Mesenchymal stem cell (in vitro differentiated cells and primary cell): ENCODE measurements around the gene KLHL22.
"Not testable (repeated sequence)": the region's sequence is repeated elsewhere in the genome, so short reads cannot be mapped to it uniquely, and the experiment has no call there.

Experiments used
- DNase-seq: peaks from one replicate; pipeline ENCODE4 v3.0.0-alpha.2; 2013
- H2AFZ ChIP-seq: one replicate; pipeline ENCODE4 v1.6.1; 2013; ENCODE audit warnings: low read depth, mild to moderate bottlenecking, control low read depth, inconsistent platforms, low read length, moderate library complexity
- H2AK5ac ChIP-seq: 2 replicates; pipeline ENCODE4 v1.6.1; 2013; ENCODE audit warnings: low read length, moderate library complexity, mild to moderate bottlenecking, inconsistent platforms; ENCODE audit not compliant: severe bottlenecking
- H2BK120ac ChIP-seq: one replicate; pipeline ENCODE4 v1.6.1; 2013; ENCODE audit warnings: low read depth, mild to moderate bottlenecking, inconsistent platforms, low read length, moderate library complexity
- H2BK12ac ChIP-seq, 2 experiments: one replicate each; pipeline ENCODE4 v1.6.1; 2013; ENCODE audit warnings: inconsistent platforms in 2 of 2, low read length in 2 of 2, mild to moderate bottlenecking in 2 of 2, moderate library complexity in 2 of 2, control low read depth in 1 of 2
- H2BK15ac ChIP-seq: one replicate; pipeline ENCODE4 v1.6.1; 2013; ENCODE audit warnings: mild to moderate bottlenecking, low read depth, inconsistent platforms; ENCODE audit not compliant: poor library complexity, severe bottlenecking
- H2BK5ac ChIP-seq: 2 replicates; pipeline ENCODE4 v1.6.1; 2013; ENCODE audit warnings: low read depth, mild to moderate bottlenecking, low read length, control low read depth, inconsistent platforms; ENCODE audit not compliant: poor library complexity, severe bottlenecking
- H3K14ac ChIP-seq, 2 experiments: one replicate each; pipeline ENCODE4 v1.6.1; 2013; ENCODE audit warnings: inconsistent platforms in 2 of 2, low read length in 2 of 2, control low read depth in 1 of 2, mild to moderate bottlenecking in 1 of 2, moderate library complexity in 1 of 2
- H3K18ac ChIP-seq, 2 experiments: one replicate each; pipeline ENCODE4 v1.6.1; 2013; ENCODE audit warnings: inconsistent platforms in 2 of 2, low read length in 2 of 2, control low read depth in 1 of 2, low read depth in 1 of 2, mild to moderate bottlenecking in 1 of 2
- H3K23ac ChIP-seq, 2 experiments: one replicate each; pipeline ENCODE4 v1.6.1; 2013; ENCODE audit warnings: inconsistent platforms in 2 of 2, low read length in 2 of 2, mild to moderate bottlenecking in 2 of 2, moderate library complexity in 2 of 2, control low read depth in 1 of 2
- H3K27ac ChIP-seq: 2 replicates; pipeline ENCODE4 v1.5.1; 2013; ENCODE audit warnings: mild to moderate bottlenecking, moderate library complexity, low read length, control low read depth, inconsistent platforms; ENCODE audit not compliant: poor library complexity, severe bottlenecking
- H3K27me3 ChIP-seq, 2 experiments: 2 replicates each; pipeline versions ENCODE4 v1.6.1 to v1.7.0; 2013; ENCODE audit warnings: low read length in 2 of 2, mild to moderate bottlenecking in 2 of 2, moderate library complexity in 2 of 2, control low read depth in 1 of 2, inconsistent platforms in 1 of 2; ENCODE audit not compliant: control insufficient read depth in 1 of 2, insufficient read depth in 1 of 2
- H3K36me3 ChIP-seq, 2 experiments: 2 replicates each; pipeline versions ENCODE4 v1.6.1 to v1.7.0; 2013; ENCODE audit warnings: low read length in 2 of 2, control low read depth in 1 of 2, inconsistent platforms in 1 of 2, low read depth in 1 of 2, mild to moderate bottlenecking in 1 of 2; ENCODE audit not compliant: insufficient read depth in 2 of 2, control insufficient read depth in 1 of 2
- H3K4ac ChIP-seq, 2 experiments: one replicate each; pipeline ENCODE4 v1.6.1; 2013; ENCODE audit warnings: inconsistent platforms in 2 of 2, low read length in 2 of 2, mild to moderate bottlenecking in 2 of 2, moderate library complexity in 2 of 2, control low read depth in 1 of 2, low read depth in 1 of 2
- H3K4me1 ChIP-seq: 2 replicates; pipeline ENCODE4 v1.6.1; 2013; ENCODE audit warnings: low read depth, low read length, control low read depth; ENCODE audit not compliant: control insufficient read depth, insufficient read depth
- H3K4me2 ChIP-seq: 2 replicates; pipeline ENCODE4 v1.6.1; 2013; ENCODE audit warnings: low read length, mild to moderate bottlenecking, inconsistent platforms; ENCODE audit not compliant: poor library complexity, severe bottlenecking
- H3K4me3 ChIP-seq, 2 experiments: 2 replicates each; pipeline versions ENCODE4 v1.5.1 to v1.7.0; 2013; ENCODE audit warnings: low read length in 2 of 2, mild to moderate bottlenecking in 2 of 2, control low read depth in 1 of 2, low read depth in 1 of 2; ENCODE audit not compliant: insufficient read depth in 1 of 2
- H3K79me1 ChIP-seq: replicated peaks from 2 replicates; pipeline ENCODE4 v1.6.1; 2013; ENCODE audit warnings: mild to moderate bottlenecking, control low read depth, low read length, inconsistent platforms; ENCODE audit not compliant: poor library complexity, severe bottlenecking
- H3K9ac ChIP-seq: 2 replicates; pipeline ENCODE4 v1.7.0; 2013; ENCODE audit warnings: mild to moderate bottlenecking, low read length, moderate library complexity
- H3K9me3 ChIP-seq: 2 replicates; pipeline ENCODE4 v1.7.0; 2013; ENCODE audit warnings: mild to moderate bottlenecking, low read length; ENCODE audit not compliant: control insufficient read depth
- H4K8ac ChIP-seq: one replicate; pipeline ENCODE4 v1.6.1; 2013; ENCODE audit warnings: inconsistent platforms, mild to moderate bottlenecking, low read length, moderate library complexity
- H4K91ac ChIP-seq: one replicate; pipeline ENCODE4 v1.6.1; 2013; ENCODE audit warnings: mild to moderate bottlenecking, low read length, inconsistent platforms
- WGBS: methylation state at CpG from one replicate; pipeline ENCODE4 v1.1.7; 2013; ENCODE audit warnings: mixed read lengths; 5-methylcytosine and 5-hydroxymethylcytosine counted together

KLHL22 gene

DNA sequence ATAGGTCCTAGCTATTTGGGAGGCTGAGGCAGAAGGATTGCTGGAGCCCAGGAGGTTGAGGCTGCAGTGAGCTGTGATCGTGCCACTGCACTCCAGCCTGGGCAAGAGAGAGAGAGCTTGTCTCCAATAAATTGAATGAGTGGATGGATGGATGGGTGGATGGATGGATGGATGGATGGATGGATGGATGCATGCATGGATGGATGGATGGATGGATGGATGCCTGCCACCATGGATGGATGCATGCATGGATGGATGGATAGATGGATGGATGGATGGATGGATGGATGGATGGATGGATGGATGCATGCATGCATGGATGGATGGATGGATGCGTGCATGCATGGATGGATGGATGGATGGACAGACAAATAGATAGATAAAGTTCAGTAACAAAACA is 25.1 kb downstream of the KLHL22 start:
- not testable (repeated sequence) for H2BK12ac ChIP-seq

DNA sequence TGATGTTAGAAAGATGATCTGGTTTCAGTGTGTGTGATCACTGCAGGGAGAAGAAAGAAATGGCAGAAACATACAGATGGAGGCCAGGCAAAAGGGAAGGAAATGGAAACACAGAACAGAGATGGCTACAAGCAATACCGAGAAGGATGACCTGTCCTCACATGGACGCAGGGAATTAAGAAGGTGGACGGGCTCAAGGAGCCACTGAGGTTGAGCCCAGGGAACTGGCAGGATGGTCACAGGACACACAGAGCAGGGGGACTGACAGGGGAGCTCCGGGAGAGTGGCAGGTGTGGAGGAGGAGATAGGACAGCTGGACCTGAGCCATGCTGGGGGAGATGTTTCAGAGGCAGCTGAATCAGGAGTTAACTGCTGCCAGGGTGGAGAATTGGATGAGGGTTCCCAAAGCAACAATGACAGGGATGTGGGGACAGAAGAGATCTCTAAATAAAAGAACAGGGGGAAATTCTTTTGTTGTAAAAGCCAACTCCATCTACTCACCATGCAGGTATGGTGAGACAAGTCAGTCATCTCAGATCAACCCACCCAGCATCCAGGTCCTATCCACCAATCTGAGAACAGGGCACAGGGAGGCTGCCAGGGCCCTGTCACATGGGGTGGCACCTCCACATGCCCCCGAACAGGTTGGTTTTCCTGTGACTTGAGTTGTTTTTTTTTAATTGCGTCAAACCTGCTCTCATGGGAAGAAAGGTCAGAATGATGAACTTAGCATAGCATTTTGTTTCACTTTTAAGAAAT is 26.3 kb downstream of the KLHL22 start:
- Histone ChIP-seq H2BK5ac (no peak overlapping the region), H2BK15ac (no peak overlapping the region), H3K18ac (no peak overlapping the region), H3K9me3 (no peaks in the 10 kb centered on the region), H2AFZ (no peak overlapping the region), H3K79me1 (peaks cover 1% of the 10 kb centered on the region), H2BK12ac (no peak overlapping the region), H3K4ac (no peak overlapping the region), H3K4me3 (no peak overlapping the region), H2BK120ac (no peak overlapping the region), H3K9ac (no peak overlapping the region), H3K14ac (no peak overlapping the region), H3K4me1 (no peaks in the 10 kb centered on the region), H3K27ac (no peak overlapping the region), H3K27me3 (no peaks in the 10 kb centered on the region), H3K23ac (no peak overlapping the region), H3K36me3 (peaks cover 34 to 56% of the 10 kb centered on the region in 2 experiments), H4K91ac (no peak overlapping the region), H3K4me2 (no peak overlapping the region), H4K8ac (no peak overlapping the region), H2AK5ac (no peak overlapping the region)
- DNase-seq = no peak
- 95% methylated on average over 6 of the region's 6 CpGs for WGBS

More for the DNA sequence above, 25.1 kb downstream of the KLHL22 start:
- not testable (repeated sequence) for H2BK5ac ChIP-seq, H3K27ac ChIP-seq, H2AFZ ChIP-seq, H3K27me3 ChIP-seq, H2BK15ac ChIP-seq, H3K9ac ChIP-seq, H4K8ac ChIP-seq, H3K14ac ChIP-seq, H4K91ac ChIP-seq, H3K4me1 ChIP-seq, H2AK5ac ChIP-seq, DNase-seq, H3K4me3 ChIP-seq, H3K23ac ChIP-seq, H3K18ac ChIP-seq, H3K9me3 ChIP-seq, H2BK120ac ChIP-seq, H3K79me1 ChIP-seq, H3K4me2 ChIP-seq, H3K4ac ChIP-seq
- WGBS = 98% methylated on average over 2 of the region's 2 CpGs
- H3K36me3 ChIP-seq = peaks cover 22 to 43% of the 10 kb centered on the region in 2 experiments

DNA sequence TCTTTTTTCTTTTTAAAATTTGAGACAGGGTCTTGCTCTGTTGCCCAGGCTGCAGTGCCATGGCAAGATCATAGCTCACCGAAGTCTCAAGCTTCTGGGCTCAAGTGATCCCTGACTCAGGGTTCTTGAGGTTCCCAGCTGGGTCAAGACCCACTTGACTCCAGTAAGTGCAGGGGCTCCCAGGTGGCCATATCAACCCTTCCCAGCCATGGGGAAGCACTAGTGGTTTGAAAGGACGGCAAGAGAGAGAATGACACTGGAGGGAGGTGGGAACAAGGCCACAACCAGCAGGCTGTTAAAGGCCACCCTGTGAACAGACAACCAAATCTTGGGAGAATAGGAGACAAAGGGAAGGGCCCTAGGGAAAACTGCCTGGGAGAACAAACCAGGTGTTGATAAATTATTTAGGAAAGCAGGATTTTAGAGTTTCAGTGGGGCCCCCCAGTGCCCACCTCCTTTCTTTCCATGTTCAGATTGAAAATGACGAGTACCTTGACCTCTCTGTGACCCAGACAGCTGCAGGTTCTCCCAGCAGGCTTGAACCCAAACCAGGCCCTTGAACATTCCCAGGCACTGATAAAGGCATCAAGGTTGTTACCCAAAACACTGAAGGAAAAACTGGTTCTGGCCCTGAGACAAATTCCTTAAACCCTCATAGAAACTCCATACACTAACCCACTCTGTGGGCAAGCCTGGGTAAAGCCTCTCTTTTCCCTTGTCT is 28.8 kb downstream of the KLHL22 start:
- Histone ChIP-seq H3K4ac (no peak overlapping the region), H3K36me3 (peaks cover 40 to 74% of the 10 kb centered on the region in 2 experiments), H4K8ac (no peak overlapping the region), H2AFZ (no peak overlapping the region), H2BK15ac (no peak overlapping the region), H2AK5ac (no peak overlapping the region), H3K79me1 (peaks cover 1% of the 10 kb centered on the region), H3K14ac (no peak overlapping the region), H2BK12ac (no peak overlapping the region), H3K9me3 (no peaks in the 10 kb centered on the region), H3K4me3 (no peak overlapping the region), H3K27ac (no peak overlapping the region), H3K23ac (no peak overlapping the region), H3K9ac (no peak overlapping the region), H3K27me3 (no peaks in the 10 kb centered on the region), H3K18ac (no peak overlapping the region), H2BK120ac (no peak overlapping the region), H3K4me2 (no peak overlapping the region), H4K91ac (no peak overlapping the region), H2BK5ac (no peak overlapping the region), H3K4me1 (no peaks in the 10 kb centered on the region)
- no peak for DNase-seq
- WGBS = 70% methylated on average over 3 of the region's 3 CpGs

DNA sequence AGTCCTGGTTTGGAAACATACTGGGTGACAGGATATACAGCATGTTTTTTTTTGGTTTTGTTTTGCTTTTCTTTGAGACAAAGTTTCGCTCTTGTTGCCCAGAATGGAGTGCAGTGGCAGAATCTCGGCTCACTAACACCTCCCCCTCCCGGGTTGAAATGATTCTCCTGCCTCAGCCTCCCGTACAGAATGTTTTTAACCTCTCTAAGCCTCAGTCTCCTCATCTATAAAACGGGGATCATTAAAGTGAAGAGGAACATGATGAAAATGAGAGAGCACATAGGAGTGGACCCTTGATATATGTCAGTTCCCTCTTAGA is 29.9 kb downstream of the KLHL22 start:
- H3K4ac ChIP-seq = no peak overlapping the region
- WGBS = 75% methylated on average over 4 of the region's 5 CpGs

More for the DNA sequence above, 29.9 kb downstream of the KLHL22 start:
- Histone ChIP-seq H3K36me3 (peaks cover 31 to 66% of the 10 kb centered on the region in 2 experiments), H2BK120ac (no peak overlapping the region), H3K27ac (no peak overlapping the region), H3K9ac (no peak overlapping the region), H3K23ac (no peak overlapping the region), H2BK5ac (no peak overlapping the region), H4K8ac (no peak overlapping the region), H3K18ac (no peak overlapping the region), H2BK15ac (no peak overlapping the region), H4K91ac (no peak overlapping the region), H3K9me3 (no peaks in the 10 kb centered on the region), H3K79me1 (no peaks in the 10 kb centered on the region), H3K4me2 (no peak overlapping the region), H3K4me3 (no peak overlapping the region), H3K27me3 (no peaks in the 10 kb centered on the region), H3K14ac (no peak overlapping the region), H3K4me1 (no peaks in the 10 kb centered on the region), H2BK12ac (no peak overlapping the region), H2AFZ (no peak overlapping the region), H2AK5ac (no peak overlapping the region)
- no peak for DNase-seq
